Heart right ventricle (tissue), 16 donors: ENCODE data around the gene AURKA. TPM values are rescaled to one million over a fixed set of nuclear protein-coding genes. Genes with fewer than 3 reads are reported as not detected.

Experiments used
- ATAC-seq, 8 donors: fragments of 200-7000 bp; cut with Tn5 transposase; one replicate each; pipeline ENCODE4 v1.9.1; 2020; ENCODE audit warnings: mild to moderate bottlenecking in 8 of 8, moderate library complexity in 8 of 8, moderate number of reproducible peaks in 1 of 8
- DNase-seq, 2 donors: peaks; one replicate each; pipeline ENCODE4 v3.0.0-alpha.2; 2020
- H3K27ac ChIP-seq, 10 donors: fragments of 200-600 bp; sonication (generic) in 2 of 10; one replicate each; pipeline versions ENCODE4 v1.5.0 to v1.8.0; 2020 to 2022; ENCODE audit warnings: mild to moderate bottlenecking in 3 of 10
- H3K27me3 ChIP-seq, 7 donors: fragments of 200-600 bp; one replicate each; pipeline ENCODE4 v1.8.0; 2021 to 2022; ENCODE audit warnings: mild to moderate bottlenecking in 2 of 7
- H3K36me3 ChIP-seq, 9 donors: fragments of 200-600 bp; sonication (generic) in 1 of 9; one replicate each; pipeline versions ENCODE4 v1.5.0 to v1.8.0; 2020 to 2022; ENCODE audit warnings: mild to moderate bottlenecking in 2 of 9
- H3K4me1 ChIP-seq, 9 donors: fragments of 200-600 bp; sonication (generic) in 1 of 9; one replicate each; pipeline versions ENCODE4 v1.5.0 to v1.8.0; 2020 to 2022; ENCODE audit warnings: mild to moderate bottlenecking in 4 of 9
- H3K4me3 ChIP-seq, 10 donors: fragments of 200-600 bp; sonication (generic) in 2 of 10; one replicate each; pipeline versions ENCODE4 v1.5.0 to v1.8.0; 2020 to 2022; ENCODE audit warnings: mild to moderate bottlenecking in 7 of 10, moderate library complexity in 2 of 10
- H3K9me3 ChIP-seq, 11 donors: fragments of 200-600 bp in 10 of 11; sonication (generic) in 2 of 11; one replicate each; pipeline versions ENCODE4 v1.5.0 to v1.8.0; 2013 to 2022; ENCODE audit warnings: mild to moderate bottlenecking in 2 of 11, control low read depth in 1 of 11, moderate library complexity in 1 of 11
- CTCF ChIP-seq, 9 donors: fragments of 200-600 bp; sonication (generic) in 2 of 9; IDR thresholded peaks; one replicate each; pipeline versions ENCODE4 v1.5.0 to v1.8.0; 2021 to 2022; ENCODE audit warnings: antibody characterized with exemption in 9 of 9, mild to moderate bottlenecking in 5 of 9, moderate library complexity in 1 of 9
- WGBS, 2 donors: extraction: QIAGEN DNeasy Blood & Tissue Kit; methylation state at CpG; one replicate each; pipeline ENCODE4 v1.1.7; 2013; ENCODE audit warnings: inconsistent platforms in 1 of 2; 5-methylcytosine and 5-hydroxymethylcytosine counted together
- intact Hi-C, 10 donors: fragments of 100-400 bp; cut with DNase I; formaldehyde crosslinking; loops; one replicate each; pipeline versions ENCODE4 v1.11.1 to v1.14.2; 2022
- polyA plus RNA-seq, 2 donors: library from polyadenylated mRNA; stranded (reverse); fragments of 200-250 nt; gene quantifications; one replicate each; pipeline ENCODE4 v1.2.3, GENCODE V29; 2013
- total RNA-seq, 10 donors: library from RNA; stranded (reverse); fragmentation: NEBNext Ultra II Directional in 3 of 10; extraction: Animal tissue kit (Norgen Biotek cat#: 25700) in 3 of 10; gene quantifications; one replicate each; pipeline versions ENCODE4 v1.2.1 to v1.2.4, GENCODE V29; 2021 to 2023
- donor health status: Arrhythmogenic right ventricular cardiomyopathy.
- donor health status: ischemic (EF 13 %, LVEDD 7.1; RV severe dilation, severe dysfunction).
- donor health status: healthy with polysubstance abuse.
- donor health status: DM: no; HTN: yes; CAD: no.
- donor health status: DM: no; HTN: no; CAD: no.
- donor health status: ischemic (EF 25% LVEDD 6.9; RV normal size, moderate dysfunction).
- donor health status: ischemic (EF 25% LVEDD 5.7; RV mildly dilated, moderate dysfunction).
- donor health status: healthy.
- donor health status: DM: yes; HTN: yes; CAD: no.
- donor health status: Ischemic cardiomyopathy.
- donor health status: ischemic (EF 35%, LVEDD 5.7; RV mildly dilated, moderate dysfunction).
- donor health status: nonischemic (EF 11% LVEDD 7.7; RV severe dilation, severe dysfunction).
- donor health status: DM: yes; HTN: yes; CAD: no.
- donor health status: PGD.
- donor health status: ischemic (EF 29% LVEDD 5.4; RV normal size, mild dysfunction).
- donor health status: nonischemic (EF 23%, LVEDD 6.1; RV moderate dilation, normal function).

AURKA gene
- total and polyA plus RNA-seq, 12 donors: 2.4 to 12.2 (median 7.5) TPM

- intact Hi-C loops: no loop called here
- no peak for TF ChIP-seq CTCF (IDR thresholded peaks at IDR 0.05)
- H3K4me3 ChIP-seq: no peak overlapping the region
- ATAC-seq: no peak
- H3K27me3 ChIP-seq: peaks cover 0 to 24% (median 14%) of the 10 kb centered on the region in 7 donors
- H3K4me1 ChIP-seq: no peaks in the 10 kb centered on the region
- no peak for DNase-seq
- H3K9me3 ChIP-seq: no peaks in the 10 kb centered on the region
- no peaks in the 10 kb centered on the region for H3K36me3 ChIP-seq
- H3K27ac ChIP-seq: no peak overlapping the region
These were observed 67.2 kb downstream of the AURKA start for GRCh38 chr20:56324806-56325205.

- no peak for DNase-seq
- ATAC-seq: no peak
- WGBS, 2 donors: 57 to 61% methylated on average over 6 of the region's 6 CpGs
- no peak for TF ChIP-seq CTCF (IDR thresholded peaks at IDR 0.05)
- intact Hi-C loops: no loop called here
- Histone ChIP-seq H3K27me3 (peaks cover 0 to 24% (median 14%) of the 10 kb centered on the region in 7 donors), H3K9me3 (no peaks in the 10 kb centered on the region), H3K4me1 (no peaks in the 10 kb centered on the region), H3K27ac (no peak overlapping the region), H3K4me3 (no peak overlapping the region), H3K36me3 (no peaks in the 10 kb centered on the region)
These were observed 68.4 kb downstream of the AURKA start for GRCh38 chr20:56323656-56324055.

GRCh38 chr20:56323206-56323605, 68.8 kb downstream of the AURKA start:
- Histone ChIP-seq H3K4me1 (no peaks in the 10 kb centered on the region), H3K36me3 (no peaks in the 10 kb centered on the region), H3K27me3 (peaks cover 0 to 24% (median 14%) of the 10 kb centered on the region in 7 donors), H3K27ac (no peak overlapping the region), H3K4me3 (no peak overlapping the region), H3K9me3 (no peaks in the 10 kb centered on the region)
- no peak for TF ChIP-seq CTCF (IDR thresholded peaks at IDR 0.05)
- 35 to 47% methylated on average over 2 of the region's 2 CpGs for WGBS, 2 donors
- ATAC-seq: no peak
- DNase-seq: no peak
- intact Hi-C loops: no loop called here

- H3K9me3 ChIP-seq: no peaks in the 10 kb centered on the region
- no peak for DNase-seq
- peaks cover 0 to 24% (median 12%) of the 10 kb centered on the region in 7 donors for H3K27me3 ChIP-seq
- no peak overlapping the region for H3K27ac ChIP-seq
- intact Hi-C loops: no loop called here
- no peak for ATAC-seq
- TF ChIP-seq CTCF (IDR thresholded peaks at IDR 0.05): no peak
- H3K36me3 ChIP-seq: no peaks in the 10 kb centered on the region
- no peaks in the 10 kb centered on the region for H3K4me1 ChIP-seq
- no peak overlapping the region for H3K4me3 ChIP-seq
- WGBS, 2 donors: 52% methylated on average over 4 of the region's 4 CpGs
These were observed 69.3 kb downstream of the AURKA start for GRCh38 chr20:56322681-56323080.

Other genes starting within 250 kb of the AURKA start
- gene MC3R, start 143.5 kb downstream of the AURKA start, total RNA-seq: not detected
- gene MC3R, start 143.5 kb downstream of the AURKA start, polyA plus RNA-seq: not detected
- 10 to 100 TPM; 48.8 to 85.2 (median 57.6) TPM for gene FAM210B, start 33.2 kb downstream of the AURKA start, total RNA-seq
- 10 to 100 TPM; 27.1 to 36.2 TPM for gene FAM210B, start 33.2 kb downstream of the AURKA start, polyA plus RNA-seq
- gene CSTF1, start 430 bp upstream of the AURKA start, total RNA-seq: 10 to 100 TPM; 16.3 to 23.7 (median 21.6) TPM
- gene CSTF1, start 430 bp upstream of the AURKA start, polyA plus RNA-seq: 10 to 100 TPM in 1 of 2 donors, 1 to 10 TPM in 1; 3.7 to 11.3 TPM
- 1 to 10 TPM in 1 of 10 donors, under 1 TPM in 9; 0.22 to 2.8 (median 0.77) TPM for gene CASS4, start 20.0 kb upstream of the AURKA start, total RNA-seq
- gene CASS4, start 20.0 kb upstream of the AURKA start, polyA plus RNA-seq: under 1 TPM; 0.35 to 0.37 TPM
- 10 to 100 TPM; 83.1 to 95.5 (median 88.6) TPM for gene RTF2, start 76.4 kb upstream of the AURKA start, total RNA-seq
- 100 to 1,000 TPM in 1 of 2 donors, 10 to 100 TPM in 1; 29.1 to 113 TPM for gene RTF2, start 76.4 kb upstream of the AURKA start, polyA plus RNA-seq
- gene FAM209A, start 132.5 kb upstream of the AURKA start, total RNA-seq: not detected
- under 1 TPM in 1 of 2 donors, not detected in 1; 0.04 TPM for gene FAM209A, start 132.5 kb upstream of the AURKA start, polyA plus RNA-seq
- under 1 TPM in 1 of 10 donors, not detected in 9; 0.34 TPM for gene FAM209B, start 141.0 kb upstream of the AURKA start, total RNA-seq
- gene FAM209B, start 141.0 kb upstream of the AURKA start, polyA plus RNA-seq: 1 to 10 TPM in 1 of 2 donors, under 1 TPM in 1; 0.62 to 1.1 TPM
- under 1 TPM in 8 of 10 donors, not detected in 2; 0.07 to 0.49 (median 0.19) TPM for gene TFAP2C, start 237.1 kb upstream of the AURKA start, total RNA-seq
- under 1 TPM; 0.03 to 0.07 TPM for gene TFAP2C, start 237.1 kb upstream of the AURKA start, polyA plus RNA-seq